Astrocyte (in vitro differentiated cells and primary cell): ENCODE results near the gene BTRC.

Experiments
- CTCF ChIP-seq: IDR thresholded peaks from 2 replicates; pipeline ENCODE4 v1.5.1; 2011; ENCODE audit warnings: low read depth, mild to moderate bottlenecking, inconsistent platforms, low read length, moderate library complexity; ENCODE audit not compliant: insufficient read depth
- EZH2 ChIP-seq: IDR thresholded peaks from 2 replicates; pipeline ENCODE4 v1.6.1; 2012; ENCODE audit warnings: mild to moderate bottlenecking, low read length, inconsistent platforms; ENCODE audit not compliant: insufficient read depth

- TF ChIP-seq CTCF, result no peak
- no peak for TF ChIP-seq EZH2
These were observed 42.5 kb upstream of the BTRC start for GRCh38 chr10:101311185-101312066.
